ENCODE results near the gene RRAD. TPM values are rescaled to one million over a fixed set of nuclear protein-coding genes. Genes with fewer than 3 reads are reported as not detected.

The RRAD gene
- total RNA-seq, 1 donor from 2014 or later: 40.2 TPM

DNA sequence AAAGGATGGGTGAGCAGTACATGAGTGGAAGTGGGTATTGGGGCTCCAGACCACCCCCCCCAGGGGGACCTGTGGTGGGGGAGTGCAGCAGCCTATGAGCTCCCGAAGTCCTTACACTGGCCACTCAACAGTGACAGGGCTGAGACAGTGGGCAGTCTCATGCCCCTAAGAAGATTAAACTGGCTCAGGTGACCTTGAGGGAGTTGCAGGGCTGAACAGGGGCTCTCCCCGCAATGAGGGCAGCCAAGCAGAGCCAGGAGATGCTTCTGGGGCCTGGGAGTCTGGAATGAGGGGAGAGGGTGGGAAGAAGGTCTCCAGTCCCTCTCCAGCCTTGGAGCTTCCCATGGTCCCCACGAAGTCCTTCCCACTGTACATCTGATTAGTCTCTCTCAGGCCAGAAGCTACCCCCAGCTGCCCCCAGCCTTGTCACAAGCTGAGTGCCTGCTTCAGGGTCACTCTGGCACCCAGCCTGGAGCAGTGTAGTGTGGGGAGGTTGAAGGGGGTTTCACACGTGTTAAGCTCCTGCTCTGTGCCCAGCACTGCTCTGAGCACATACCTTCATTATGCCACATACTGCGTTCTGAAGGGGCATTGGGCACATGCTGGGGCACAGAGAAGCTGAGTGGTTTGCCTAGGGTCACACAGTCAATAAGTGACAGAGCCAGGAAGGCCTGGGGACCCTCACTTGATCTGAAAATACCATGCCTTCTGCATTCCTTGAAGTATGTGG, 5.6 kb downstream of the RRAD start:
- no peak for DNase-seq (ENCODE audit: low read depth)
- TF ChIP-seq, protein P1, sequence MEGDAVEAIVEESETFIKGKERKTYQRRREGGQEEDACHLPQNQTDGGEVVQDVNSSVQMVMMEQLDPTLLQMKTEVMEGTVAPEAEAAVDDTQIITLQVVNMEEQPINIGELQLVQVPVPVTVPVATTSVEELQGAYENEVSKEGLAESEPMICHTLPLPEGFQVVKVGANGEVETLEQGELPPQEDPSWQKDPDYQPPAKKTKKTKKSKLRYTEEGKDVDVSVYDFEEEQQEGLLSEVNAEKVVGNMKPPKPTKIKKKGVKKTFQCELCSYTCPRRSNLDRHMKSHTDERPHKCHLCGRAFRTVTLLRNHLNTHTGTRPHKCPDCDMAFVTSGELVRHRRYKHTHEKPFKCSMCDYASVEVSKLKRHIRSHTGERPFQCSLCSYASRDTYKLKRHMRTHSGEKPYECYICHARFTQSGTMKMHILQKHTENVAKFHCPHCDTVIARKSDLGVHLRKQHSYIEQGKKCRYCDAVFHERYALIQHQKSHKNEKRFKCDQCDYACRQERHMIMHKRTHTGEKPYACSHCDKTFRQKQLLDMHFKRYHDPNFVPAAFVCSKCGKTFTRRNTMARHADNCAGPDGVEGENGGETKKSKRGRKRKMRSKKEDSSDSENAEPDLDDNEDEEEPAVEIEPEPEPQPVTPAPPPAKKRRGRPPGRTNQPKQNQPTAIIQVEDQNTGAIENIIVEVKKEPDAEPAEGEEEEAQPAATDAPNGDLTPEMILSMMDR (conservative IDR thresholded peaks at IDR 0.05; ENCODE audit: low read depth, low read length): no peak
- no peak overlapping the region for H3K4me3 ChIP-seq (ENCODE audit: low read depth, low read length)

DNA sequence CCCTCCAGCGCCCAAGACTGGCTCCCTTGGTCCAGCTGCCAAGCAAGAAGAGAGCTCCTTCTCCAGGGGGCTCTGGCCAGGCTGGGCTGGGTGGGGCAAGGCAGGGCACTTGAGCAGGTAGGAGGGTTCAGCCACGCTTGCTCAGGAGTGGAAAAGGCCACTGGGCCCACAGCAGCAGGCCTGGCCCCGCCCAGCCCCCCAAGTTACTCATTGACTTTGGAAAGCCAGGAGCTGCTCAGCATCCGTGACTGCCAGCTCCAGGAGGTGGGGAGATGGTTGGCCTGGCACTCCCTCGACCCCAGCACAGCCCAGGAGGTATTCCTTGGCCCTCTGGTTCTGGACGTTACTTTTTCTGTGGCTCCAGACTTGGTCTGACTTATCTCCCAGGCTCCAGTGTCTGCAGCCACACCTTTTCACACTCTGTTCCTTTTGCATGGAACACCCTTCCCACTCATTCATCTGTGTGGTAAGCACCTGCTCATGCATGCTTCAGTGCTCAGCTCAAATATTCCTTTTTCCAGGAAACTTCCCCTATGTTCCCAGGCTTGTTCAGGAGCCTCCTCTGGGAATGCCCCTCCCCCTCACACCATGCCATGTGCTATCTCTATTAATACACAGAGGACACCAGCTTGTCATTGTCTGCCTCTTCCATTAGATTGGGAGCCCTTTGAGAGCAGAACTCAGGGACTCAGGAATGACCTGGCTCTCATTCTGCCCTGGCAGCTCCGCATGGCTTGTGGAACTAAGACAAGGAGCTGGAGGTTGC, 6.3 kb downstream of the RRAD start, which contains the start of gene CDH16:
Gene CDH16 (minus strand): TSS at position 83 of the 766 bp plus-strand sequence. CDS start 820 bp downstream, outside the sequence.
- DNase-seq (ENCODE audit: low read depth): peak; percentile 91
- peak within 1 kb of the TSS; percentile 53 for H3K4me3 ChIP-seq (ENCODE audit: low read depth, low read length)
- TF ChIP-seq, protein P1 (conservative IDR thresholded peaks at IDR 0.05; ENCODE audit: low read depth, low read length): no peak

DNA sequence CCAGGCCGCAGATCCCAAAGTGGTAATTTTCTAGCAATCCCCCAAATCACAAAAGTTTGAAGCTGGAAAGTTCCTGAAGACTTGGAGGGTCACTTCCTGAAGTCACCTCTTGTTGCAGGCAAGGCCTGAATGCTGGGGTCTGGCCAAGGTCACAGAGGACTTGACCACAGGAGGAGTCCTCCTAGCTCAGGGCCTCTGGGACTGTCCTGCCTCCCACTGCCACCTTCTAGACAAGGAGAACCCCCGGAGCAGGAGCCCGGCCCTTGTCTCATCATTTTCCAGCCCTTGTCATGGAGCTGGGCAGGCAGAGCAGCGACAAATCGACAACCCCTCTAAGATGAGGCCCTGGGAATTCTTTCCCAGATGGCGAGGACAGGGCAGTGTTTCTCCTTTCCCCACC, 7.0 kb downstream of the RRAD start:
- DNase-seq (ENCODE audit: low read depth): no peak
- TF ChIP-seq, protein P1 (conservative IDR thresholded peaks at IDR 0.05; ENCODE audit: low read depth, low read length): no peak

DNA sequence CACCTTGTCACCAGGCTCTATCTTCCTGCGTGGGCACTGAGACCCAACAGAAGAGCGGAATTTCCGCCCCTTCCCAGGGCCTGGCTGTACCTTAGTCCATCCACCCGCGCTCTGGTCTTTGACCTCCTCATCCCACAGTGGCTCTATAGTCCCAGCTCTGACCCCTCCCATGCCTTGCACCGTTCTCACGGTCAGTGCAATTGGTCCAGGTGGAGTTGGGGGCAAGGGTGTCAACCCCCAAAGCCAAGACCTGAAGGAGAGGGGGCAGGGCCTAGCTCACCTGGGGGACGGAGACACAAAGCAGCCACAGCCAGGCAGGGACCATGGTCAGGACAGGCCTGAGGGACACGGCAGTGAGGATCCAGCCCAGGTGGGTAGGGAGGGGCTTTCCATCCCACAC, 7.6 kb downstream of the RRAD start:
- TF ChIP-seq, protein P1 (conservative IDR thresholded peaks at IDR 0.05; ENCODE audit: low read depth, low read length): no peak
- H3K4me3 ChIP-seq (ENCODE audit: low read depth, low read length): peak overlapping the region; percentile 53
- no peak for DNase-seq (ENCODE audit: low read depth)

More for the DNA sequence above, 7.0 kb downstream of the RRAD start:
- peak overlapping the region; percentile 53 for H3K4me3 ChIP-seq (ENCODE audit: low read depth, low read length)

DNA sequence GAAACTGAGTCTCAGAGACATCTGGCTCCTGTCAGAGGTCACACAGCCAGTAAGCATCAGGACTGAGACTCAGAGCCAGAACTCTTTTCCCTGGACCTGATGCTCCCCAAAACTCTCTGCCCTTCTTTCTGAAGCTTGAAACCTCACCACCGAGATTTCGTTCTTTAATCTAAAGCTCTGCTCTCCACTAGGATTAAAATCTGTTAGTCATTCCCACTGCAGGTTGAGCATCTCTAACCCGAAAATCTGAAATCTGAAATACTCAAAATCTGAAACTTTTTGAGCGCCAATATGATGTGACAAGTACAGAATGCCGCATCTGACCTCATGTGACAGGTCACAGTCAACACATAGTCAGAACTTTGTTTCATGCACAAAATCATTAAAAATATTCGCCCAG, 8.8 kb downstream of the RRAD start:
- TF ChIP-seq, protein P1 (conservative IDR thresholded peaks at IDR 0.05; ENCODE audit: low read depth, low read length): no peak
- DNase-seq (ENCODE audit: low read depth): no peak
- H3K4me3 ChIP-seq (ENCODE audit: low read depth, low read length): no peak overlapping the region

DNA sequence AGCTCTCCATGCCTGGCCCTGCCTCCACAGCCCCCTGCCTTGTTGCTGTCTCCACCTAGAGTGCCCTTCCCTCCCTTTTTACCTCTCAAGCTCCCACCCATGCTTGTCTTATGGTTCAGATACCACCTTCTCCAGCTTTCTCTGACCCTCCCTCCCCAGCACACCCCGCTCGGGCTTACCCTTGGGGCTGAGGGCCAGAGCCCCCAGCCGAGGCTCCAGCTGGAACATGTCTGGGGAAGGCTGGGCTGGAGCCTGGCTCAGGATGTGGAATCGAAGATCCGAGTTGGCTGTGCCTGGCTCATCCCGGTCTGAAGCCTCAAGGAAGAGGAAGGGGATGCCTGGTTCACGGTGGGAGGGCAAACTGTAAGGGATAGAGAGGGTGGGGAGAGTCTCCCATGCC, 10.3 kb downstream of the RRAD start:
- DNase-seq (ENCODE audit: low read depth): no peak
- TF ChIP-seq, protein P1 (conservative IDR thresholded peaks at IDR 0.05; ENCODE audit: low read depth, low read length): no peak
- no peak overlapping the region for H3K4me3 ChIP-seq (ENCODE audit: low read depth, low read length)
